Stimulated activated CD4-positive, alpha-beta T cell treated with anti-CD3 and anti-CD28 coated beads, Interleukin-1b, Interleukin-23, amount 100 ng/mL, for 24 hours (primary cell): ENCODE measurements around the gene ZNF496.
"Not testable (repeated sequence)": the region's sequence is repeated elsewhere in the genome, so short reads cannot be mapped to it uniquely, and the experiment has no call there.

ENCODE experiments used
- DNase-seq, 4 experiments: peaks; one replicate each; pipeline ENCODE4 v3.0.0-alpha.2; 2020; ENCODE audit warnings: low read depth in 4 of 4, low spot score in 1 of 4

Gene ZNF496

GRCh38 chr1:247295746-247296145 is 35.9 kb downstream of the ZNF496 start:
- no peak for DNase-seq

- DNase-seq = no peak
Observed at GRCh38 chr1:247295274-247295684, 36.4 kb downstream of the ZNF496 start.

GRCh38 chr1:247294282-247294681 is 37.4 kb downstream of the ZNF496 start:
- no peak for DNase-seq

- DNase-seq = no peak
Observed at GRCh38 chr1:247293047-247293446, 38.6 kb downstream of the ZNF496 start.

- DNase-seq = no peak
Observed at GRCh38 chr1:247291833-247292561, 39.7 kb downstream of the ZNF496 start.

GRCh38 chr1:247291161-247291560 is 40.5 kb downstream of the ZNF496 start:
- DNase-seq = no peak

GRCh38 chr1:247290576-247290975 is 41.1 kb downstream of the ZNF496 start:
- no peak for DNase-seq

GRCh38 chr1:247289274-247289892 is 42.3 kb downstream of the ZNF496 start:
- DNase-seq = not testable (repeated sequence)

GRCh38 chr1:247288341-247288740 is 43.3 kb downstream of the ZNF496 start:
- DNase-seq = no peak

GRCh38 chr1:247287460-247287859 is 44.2 kb downstream of the ZNF496 start:
- DNase-seq = no peak

- no peak for DNase-seq
Observed at GRCh38 chr1:247286134-247286670, 45.5 kb downstream of the ZNF496 start.

- DNase-seq = no peak
Observed at GRCh38 chr1:247281001-247281574, 50.6 kb downstream of the ZNF496 start.

GRCh38 chr1:247277191-247277590 is 54.5 kb downstream of the ZNF496 start:
- DNase-seq = no peak

- DNase-seq = no peak
Observed at GRCh38 chr1:247274605-247275256, 56.9 kb downstream of the ZNF496 start.

GRCh38 chr1:247273013-247273412 is 58.7 kb downstream of the ZNF496 start:
- no peak for DNase-seq

- DNase-seq = no peak
Observed at GRCh38 chr1:247270003-247270402, 61.7 kb downstream of the ZNF496 start.

- DNase-seq = no peak
Observed at GRCh38 chr1:247269133-247269532, 62.5 kb downstream of the ZNF496 start.

GRCh38 chr1:247268390-247269045 is 63.1 kb downstream of the ZNF496 start:
- no peak for DNase-seq

GRCh38 chr1:247266053-247266452 is 65.6 kb downstream of the ZNF496 start:
- DNase-seq = no peak

- DNase-seq = not testable (repeated sequence)
Observed at GRCh38 chr1:247255772-247256171, 75.9 kb downstream of the ZNF496 start, which contains the start of gene VN1R5. Gene VN1R5, plus strand, starts transcription at chr1:247256072.

- no peak for DNase-seq
Observed at GRCh38 chr1:247247568-247247967, 84.1 kb downstream of the ZNF496 start.
